Fibroblast of peridontal ligament (primary cell): ENCODE results near the gene SEH1L.

Source experiments
- DNase-seq: peaks from one replicate; pipeline ENCODE4 v3.0.0-alpha.2; 2010; ENCODE audit errors: extremely low read depth

SEH1L gene

DNA sequence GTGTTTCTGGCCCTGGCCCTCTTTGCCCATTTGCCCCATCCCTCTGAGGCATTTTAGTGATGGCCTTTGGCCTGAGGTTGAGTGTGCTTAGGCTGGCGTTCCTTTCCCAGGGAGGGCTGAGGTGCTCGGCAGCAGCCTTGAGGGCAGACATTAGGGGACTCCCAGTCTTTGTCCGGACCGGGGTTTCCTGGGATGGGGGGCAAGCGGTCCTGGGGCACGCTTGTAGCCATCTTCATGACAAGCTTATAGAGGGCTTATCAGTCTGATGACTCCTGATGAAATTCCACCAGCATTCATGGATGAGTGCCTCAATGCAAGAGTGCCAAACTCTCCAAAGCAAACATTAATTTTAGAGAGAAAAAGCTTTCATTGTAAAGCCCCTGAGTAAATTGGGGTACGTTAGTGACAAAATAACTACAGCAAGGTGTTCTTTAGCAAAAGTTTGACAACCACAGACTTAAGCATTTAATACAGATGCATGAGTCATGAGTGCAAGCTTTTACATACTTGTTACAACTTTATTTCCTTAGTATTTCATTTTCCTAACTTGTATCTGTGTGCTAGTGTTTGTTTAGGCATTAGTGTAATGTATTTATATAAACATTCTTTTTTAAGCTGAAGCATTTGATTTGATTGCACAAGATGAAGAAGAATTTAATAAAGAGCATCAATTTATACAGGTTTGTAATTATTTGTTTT, 89.0 kb downstream of the SEH1L start:
- DNase-seq = peak; percentile 21
